Measurements from ENCODE around the gene TATDN2.

The TATDN2 gene

DNA sequence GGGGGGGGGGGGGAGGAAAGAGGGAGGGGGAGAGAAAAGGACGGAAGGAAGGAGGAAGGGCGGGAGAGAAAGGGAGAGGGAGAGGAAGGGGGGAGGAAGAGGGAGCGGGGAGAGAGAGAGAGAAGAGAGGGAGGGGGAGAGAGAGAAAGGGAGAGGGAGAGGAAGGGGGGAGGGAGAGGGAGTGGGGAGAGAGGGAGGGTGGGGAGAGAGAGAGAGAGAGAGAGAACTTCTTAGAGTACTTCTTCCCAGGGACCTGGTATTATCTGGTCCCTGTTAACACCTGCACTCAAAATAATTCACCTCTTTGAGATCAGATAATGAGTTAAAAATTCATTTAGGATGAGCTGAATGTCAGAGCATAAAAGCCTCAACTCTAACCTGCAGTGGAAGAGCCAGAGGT is 71.5 kb downstream of the TATDN2 start:
- no peak for DNase-seq (ENCODE audit: low spot score)

DNA sequence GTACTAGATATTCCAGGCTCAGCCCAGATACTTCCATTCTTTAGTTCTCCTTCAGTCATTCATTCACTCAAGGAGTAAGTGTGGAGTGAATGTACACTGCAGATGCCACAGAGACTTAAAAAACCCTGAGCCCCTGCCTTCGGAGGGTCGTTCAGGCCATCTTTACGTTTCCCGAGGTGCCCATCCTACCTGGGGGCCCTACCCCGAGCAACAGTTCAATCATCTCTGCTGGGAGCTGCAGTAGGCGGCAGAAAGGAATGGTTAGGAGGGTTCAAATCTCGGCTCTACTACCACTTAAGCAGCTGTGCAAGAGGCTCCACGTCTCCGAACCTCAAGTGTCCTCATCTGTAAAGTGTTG is 72.0 kb downstream of the TATDN2 start:
- DNase-seq (ENCODE audit: low spot score) = no peak

- DNase-seq (ENCODE audit: low spot score) = no peak
Observed at GRCh38 chr3:10321630-10322351, 73.5 kb downstream of the TATDN2 start.

GRCh38 chr3:10322352-10322710 is 74.1 kb downstream of the TATDN2 start:
- no peak for DNase-seq (ENCODE audit: low spot score)

GRCh38 chr3:10327592-10327991 is 79.3 kb downstream of the TATDN2 start:
- DNase-seq (ENCODE audit: low spot score) = no peak

DNA sequence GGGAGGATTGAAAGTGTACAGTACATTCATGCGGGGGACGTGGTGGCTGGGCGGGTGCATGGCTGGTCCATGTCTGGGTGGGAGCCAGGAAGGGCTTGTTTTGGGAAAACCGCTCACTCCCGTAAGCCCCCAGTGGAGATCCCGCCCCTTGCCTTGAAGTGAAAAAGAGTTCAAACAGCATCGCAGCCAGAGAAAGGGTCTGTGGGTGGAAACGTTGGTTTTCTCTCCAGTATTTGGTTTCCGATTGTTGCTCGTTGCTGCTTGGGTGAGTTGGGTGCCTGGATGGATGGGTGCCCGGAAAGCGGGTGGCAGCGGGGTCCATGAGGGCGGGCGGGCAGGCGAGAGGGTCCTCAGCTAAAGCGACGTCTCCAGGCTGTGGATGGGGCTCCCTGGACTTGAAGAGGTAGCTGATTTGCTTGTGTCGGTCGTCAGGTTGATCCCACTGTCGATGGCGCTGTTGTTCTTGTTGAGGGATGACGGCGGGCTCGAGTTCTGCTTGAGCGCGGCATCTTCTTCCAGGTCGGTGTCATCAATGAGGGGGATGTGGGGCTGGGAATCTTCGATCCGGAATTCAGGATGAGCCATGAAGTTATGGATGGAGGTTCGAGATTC is 80.3 kb downstream of the TATDN2 start:
- no peak for DNase-seq (ENCODE audit: low spot score)

DNA sequence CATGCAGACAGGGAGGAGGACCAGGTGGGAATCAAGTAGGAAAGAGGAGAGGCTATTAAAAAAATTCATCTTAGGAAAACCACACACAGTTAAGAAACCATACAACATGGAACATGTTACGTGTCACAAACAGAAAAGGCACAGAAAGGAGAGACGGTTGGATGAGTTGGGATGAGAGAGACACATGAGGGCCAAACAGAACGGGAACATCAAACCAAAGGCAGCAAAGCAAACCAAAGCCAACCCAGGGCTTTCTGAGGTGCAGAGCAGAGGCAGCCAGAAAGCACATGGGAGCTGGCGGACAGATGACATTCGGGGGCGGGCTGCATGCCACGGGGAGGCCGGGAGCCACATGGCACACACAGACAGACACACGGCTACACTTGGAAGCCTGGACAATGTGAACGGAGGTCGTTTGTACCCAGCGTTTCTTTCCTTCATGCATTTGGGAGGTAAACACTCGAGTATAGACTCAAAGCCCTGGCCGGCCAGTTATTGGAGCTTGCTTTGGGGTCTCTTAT is 81.3 kb downstream of the TATDN2 start:
- DNase-seq (ENCODE audit: low spot score) = no peak

DNA sequence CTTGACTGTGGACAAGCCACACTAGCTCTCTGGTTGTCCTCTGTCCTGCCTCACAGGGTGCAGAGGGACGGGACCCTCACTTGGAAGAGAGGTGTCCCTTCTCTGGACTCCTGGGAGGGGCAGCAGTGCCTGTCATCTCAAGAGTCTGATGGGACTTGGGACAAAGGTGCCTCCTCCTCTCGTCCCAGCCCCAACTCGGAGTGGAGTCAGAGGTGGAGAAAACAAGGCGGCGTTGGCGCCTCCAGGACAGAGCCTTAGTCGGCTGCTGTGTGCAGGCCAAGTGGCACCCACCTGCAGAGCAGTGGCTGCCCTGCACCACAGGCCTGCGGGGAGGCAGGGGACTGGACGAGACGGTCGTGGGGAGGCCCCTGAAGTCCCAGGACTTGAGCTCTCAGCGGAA is 82.1 kb downstream of the TATDN2 start:
- DNase-seq (ENCODE audit: low spot score) = no peak
